GM21515 (cell line): ENCODE data around the gene MOB2.

ENCODE experiments used
- ATAC-seq: cut with Tn5 transposase; IDR thresholded peaks from one replicate; pipeline ENCODE4 v1.9.1; 2021; ENCODE audit not compliant: unreplicated experiment

MOB2 gene

GRCh38 chr11:1458340-1459218, 28.0 kb downstream of the MOB2 start:
- no peak for ATAC-seq

DNA sequence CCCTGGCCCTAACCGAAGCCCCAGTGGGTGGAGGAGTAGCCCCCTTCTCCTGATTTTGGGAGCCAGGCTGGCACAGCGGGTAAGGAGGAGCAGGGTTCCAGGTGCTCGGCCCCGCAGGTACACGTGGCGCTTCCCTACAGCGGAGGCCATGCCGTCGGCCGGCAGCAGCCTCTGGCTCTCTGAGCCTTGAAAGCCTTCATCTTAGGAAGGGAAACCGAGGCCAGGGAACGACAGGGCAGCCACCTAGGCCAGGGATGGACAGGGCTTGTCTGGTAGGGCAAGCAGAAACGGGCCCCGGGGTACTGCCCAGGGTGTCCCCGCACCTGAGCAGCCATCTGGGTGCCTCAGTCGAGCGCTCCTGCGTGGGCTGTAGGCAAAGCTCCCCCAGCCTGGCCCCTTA, 28.7 kb downstream of the MOB2 start:
- no peak for ATAC-seq

DNA sequence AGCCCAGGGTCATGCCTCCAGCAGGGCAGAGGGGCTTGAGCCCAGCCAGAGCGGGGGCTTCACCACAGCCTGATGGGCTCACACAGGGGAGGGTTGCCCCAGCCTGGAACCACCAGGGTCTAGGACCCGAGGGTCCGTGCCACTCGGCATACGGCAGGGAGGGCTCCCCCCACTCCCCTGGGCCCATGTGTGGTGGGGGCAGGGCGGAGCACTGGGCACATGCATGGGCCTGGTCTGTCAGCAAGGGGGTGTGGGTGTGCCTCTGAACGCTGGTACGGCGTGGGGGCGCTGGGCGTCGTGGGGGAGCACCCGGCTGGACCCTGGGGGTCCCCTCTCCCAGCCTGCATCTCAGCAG, 29.3 kb downstream of the MOB2 start:
- ATAC-seq: no peak

GRCh38 chr11:1456596-1457325, 29.8 kb downstream of the MOB2 start:
- no peak for ATAC-seq

GRCh38 chr11:1456176-1456575, 30.4 kb downstream of the MOB2 start:
- ATAC-seq: no peak

GRCh38 chr11:1455763-1456060, 30.9 kb downstream of the MOB2 start:
- ATAC-seq: no peak

DNA sequence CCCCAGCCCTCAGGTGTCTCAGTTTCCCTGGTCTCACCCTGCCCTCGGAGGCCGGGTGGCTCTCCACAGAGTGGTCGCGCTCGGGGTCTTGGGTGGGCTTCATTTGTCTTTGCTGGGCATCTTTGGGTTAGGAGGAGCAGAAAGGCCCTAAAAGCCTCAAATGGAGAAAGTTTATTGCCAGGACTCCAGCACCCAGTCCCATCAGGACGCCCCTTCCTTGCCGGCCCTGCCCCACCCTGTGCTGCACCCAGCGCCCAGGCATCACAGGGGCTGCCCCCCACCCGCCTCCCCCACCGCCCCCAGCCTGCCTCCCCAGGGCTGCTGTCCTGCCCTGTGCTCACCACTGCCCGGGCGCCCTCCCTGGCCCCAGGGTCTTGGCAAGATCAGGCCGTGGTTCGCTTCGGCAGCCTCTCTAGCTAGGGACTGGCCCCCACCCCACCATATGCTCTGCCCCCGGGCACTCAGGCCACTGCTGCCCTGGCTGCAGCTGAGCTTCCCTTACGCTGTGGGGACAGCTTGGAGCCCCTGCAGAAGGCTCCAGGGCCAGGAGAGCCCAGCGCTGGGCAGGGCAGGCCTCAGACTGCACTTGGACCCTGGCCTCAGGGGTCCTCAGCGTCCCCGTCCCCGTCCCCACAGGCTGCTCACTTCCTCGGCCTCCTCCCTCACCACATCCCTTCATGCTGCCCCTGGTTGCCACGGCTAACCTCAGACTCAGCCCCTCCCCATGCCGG, 31.4 kb downstream of the MOB2 start:
- no peak for ATAC-seq

GRCh38 chr11:1454576-1454975, 32.0 kb downstream of the MOB2 start:
- no peak for ATAC-seq

DNA sequence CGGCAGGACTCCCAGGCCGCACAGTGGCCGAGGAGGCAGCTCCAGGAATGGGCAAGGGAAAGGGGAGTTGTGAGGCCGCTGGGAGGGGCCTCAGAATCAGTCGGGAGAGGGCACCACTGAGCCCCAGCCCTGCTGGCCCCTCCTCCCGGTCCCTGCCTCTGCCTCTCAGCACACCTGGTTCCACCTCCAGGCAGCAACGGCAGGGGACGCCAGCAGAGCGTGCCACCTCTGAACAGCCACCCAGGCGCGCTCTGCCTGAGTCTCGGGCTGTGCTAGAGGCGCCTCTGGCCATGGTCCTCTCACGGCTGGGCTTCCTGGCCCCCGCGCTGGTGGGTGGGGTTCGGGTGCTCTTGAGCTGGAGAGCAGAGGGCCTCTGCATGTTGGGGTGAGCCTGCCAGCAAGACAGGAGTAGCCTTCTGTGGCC, 33.0 kb downstream of the MOB2 start:
- ATAC-seq: no peak

DNA sequence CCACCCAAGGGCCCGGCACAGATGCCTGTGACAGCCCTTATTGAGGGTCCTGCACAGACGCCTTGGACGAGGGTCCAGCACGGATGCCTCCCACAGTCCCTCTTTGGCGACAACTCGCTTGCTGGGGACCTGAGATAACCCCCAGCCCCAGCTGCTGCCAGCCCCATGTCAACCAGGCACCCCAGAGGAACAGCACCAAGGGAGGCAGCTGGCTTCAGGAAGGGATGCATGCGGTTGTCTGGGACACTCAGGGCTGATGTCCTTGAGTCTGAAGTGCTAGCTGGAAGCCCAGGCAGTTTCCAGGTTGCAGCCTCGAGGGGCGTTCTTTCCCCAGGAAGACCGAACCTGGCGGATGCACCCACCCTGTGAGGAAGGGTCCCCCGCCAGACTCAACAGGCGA, 33.8 kb downstream of the MOB2 start:
- ATAC-seq: no peak

GRCh38 chr11:1451781-1452470, 34.7 kb downstream of the MOB2 start:
- no peak for ATAC-seq

DNA sequence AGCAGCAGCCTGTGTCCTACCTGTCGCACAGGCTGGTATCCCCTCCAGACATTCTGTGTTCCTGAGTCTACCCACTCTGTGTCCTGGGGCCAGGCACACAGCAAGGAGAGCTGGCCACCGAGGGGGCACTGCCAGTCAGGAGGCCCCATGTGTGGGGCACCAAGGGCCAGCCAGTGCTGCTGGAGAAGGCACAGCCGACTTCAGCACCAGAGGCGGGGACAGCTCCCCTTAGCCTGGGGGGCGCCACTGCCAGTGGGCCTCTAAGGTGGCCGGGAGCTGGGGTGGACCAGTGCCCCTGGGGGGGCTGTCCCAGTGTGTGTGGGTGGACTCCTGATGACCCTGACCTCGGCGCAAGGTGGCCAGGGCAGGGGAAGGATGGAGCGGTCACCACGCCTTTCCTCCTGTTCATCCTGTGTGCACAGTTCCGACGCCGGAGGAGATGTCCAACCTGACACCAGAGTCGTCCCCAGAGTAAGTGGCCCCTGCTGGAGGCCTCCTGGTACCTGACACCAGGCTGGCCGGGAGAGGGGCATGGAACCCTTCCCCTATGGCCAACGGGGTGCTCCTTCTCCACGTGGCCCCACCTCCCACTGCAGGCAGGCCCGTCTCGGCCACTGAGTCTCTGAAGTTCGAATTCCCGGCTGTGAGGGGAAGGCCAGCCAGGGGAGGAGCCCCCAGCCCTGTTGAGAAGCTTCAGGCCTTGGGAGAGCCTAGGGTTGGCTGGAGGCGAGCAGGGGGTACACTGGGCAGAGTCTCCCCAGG, 35.4 kb downstream of the MOB2 start:
- ATAC-seq: no peak

GRCh38 chr11:1450344-1450875, 36.2 kb downstream of the MOB2 start:
- ATAC-seq: no peak

DNA sequence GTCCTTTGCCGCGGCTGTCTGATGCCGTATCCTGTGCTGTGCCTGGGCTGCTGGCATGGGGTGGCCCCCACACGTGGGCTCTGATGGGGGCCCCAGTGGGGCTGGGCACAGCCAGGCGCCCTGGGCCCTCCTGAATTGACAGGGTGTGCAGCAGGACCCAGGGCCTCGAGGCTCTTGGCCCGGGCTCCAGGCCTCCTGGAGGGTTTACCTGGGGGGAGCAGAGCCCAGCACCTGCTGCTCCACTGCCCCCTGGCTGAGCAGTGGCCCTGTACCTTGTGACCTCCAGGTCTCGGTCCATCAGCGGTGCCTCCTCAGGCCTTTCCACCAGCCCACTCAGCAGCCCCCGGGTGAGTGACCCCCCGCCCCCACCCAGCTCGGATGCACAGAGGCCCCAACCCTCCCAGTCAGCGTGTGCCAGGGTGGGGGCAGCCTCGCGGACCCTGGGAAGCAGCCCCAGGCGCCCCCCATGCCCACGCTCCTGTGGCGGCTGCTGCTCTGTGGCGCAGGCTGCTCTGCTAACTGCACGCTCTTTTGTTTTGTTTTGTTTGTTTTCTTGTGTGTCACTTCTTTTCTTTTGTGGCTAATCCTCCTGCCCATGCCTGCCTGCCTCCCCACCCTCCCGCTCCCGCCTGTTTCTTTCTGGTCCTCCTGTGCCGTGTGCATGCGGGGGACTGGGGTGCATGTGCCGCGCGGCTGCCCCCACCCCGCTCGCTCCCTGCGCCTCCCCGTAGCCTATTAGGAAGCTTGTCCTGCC, 36.9 kb downstream of the MOB2 start:
- ATAC-seq: no peak

DNA sequence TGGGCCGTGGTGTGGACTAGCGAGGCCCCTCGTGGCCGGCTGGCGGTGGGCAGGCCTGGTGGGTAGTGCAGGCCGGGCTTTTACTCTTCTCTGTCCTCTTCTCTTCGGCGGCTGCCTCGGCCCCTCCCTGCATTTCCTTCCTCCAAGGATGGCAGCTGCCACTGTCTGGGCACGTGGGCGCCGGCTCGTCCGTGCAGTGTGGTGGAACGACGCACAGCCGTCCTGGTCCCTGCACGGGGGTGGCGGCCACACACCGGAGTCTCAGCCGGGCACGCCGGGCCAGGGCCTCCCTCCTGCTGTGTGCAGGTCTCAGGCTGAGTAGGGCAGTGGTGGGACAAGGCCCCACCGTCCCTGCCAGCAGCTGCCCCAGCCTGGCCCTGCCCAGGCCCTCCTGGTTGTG, 37.7 kb downstream of the MOB2 start:
- no peak for ATAC-seq

GRCh38 chr11:1447845-1448825, 38.4 kb downstream of the MOB2 start:
- no peak for ATAC-seq

DNA sequence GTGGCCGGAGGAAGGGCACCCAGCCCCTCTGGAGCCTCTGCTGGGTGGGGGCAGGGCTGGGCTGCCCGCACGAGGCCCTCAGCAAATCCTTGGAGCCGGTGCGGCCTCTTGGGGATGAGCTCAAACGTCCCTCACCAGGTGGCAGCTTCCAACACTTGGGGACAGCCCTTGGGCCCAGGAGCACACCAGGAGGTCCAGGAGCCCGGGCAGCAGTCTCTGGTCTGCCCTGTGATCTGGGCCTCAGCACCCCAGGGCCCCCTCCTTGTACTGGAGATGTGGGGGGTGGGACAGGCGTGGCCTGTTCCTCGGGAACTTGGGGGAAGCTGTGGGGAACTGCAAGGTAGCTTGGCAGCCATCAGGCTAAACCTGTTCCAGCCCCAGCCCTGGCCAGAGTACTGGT, 40.0 kb downstream of the MOB2 start:
- no peak for ATAC-seq

- no peak for ATAC-seq
Observed at GRCh38 chr11:1445741-1446445, 40.7 kb downstream of the MOB2 start.
